ENCODE data around the gene LIF. TPM values are rescaled to one million over a fixed set of nuclear protein-coding genes. Genes with fewer than 3 reads are reported as not detected.

LIF gene
- total RNA-seq, 1 donor from 2014 or later, result 6.9 TPM

DNA sequence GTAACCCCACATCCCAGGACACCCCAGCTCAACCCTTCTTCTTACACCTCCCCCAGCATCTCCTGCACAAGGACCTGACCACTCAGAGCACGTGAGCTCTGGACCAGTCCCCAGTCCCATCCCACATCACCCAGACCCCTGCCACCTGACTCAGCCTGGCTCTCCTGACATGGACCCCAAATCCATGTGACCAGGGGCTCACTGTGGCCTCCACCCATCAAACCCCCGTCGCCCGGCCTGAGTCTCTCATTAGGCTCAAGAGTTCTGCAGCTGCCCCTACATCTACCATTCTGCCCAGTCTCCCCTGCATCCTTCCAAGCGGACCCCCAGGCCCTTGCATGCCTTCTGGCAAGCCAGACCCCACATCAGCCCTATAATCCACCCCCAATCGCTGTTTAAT, 1.9 kb upstream of the LIF start:
- Histone ChIP-seq H3K27me3 (peaks cover 11% of the 10 kb centered on the region), H3K4me3 (no peak overlapping the region), H3K9me3 (no peaks in the 10 kb centered on the region), H3K4me1 (peaks cover 27% of the 10 kb centered on the region), H3K36me3 (no peaks in the 10 kb centered on the region), H3K27ac (no peak overlapping the region)
- no peak for DNase-seq
- ATAC-seq, result no peak
- intact Hi-C loops (cut with DNase I), result no loop called here
- TF ChIP-seq, protein P1, sequence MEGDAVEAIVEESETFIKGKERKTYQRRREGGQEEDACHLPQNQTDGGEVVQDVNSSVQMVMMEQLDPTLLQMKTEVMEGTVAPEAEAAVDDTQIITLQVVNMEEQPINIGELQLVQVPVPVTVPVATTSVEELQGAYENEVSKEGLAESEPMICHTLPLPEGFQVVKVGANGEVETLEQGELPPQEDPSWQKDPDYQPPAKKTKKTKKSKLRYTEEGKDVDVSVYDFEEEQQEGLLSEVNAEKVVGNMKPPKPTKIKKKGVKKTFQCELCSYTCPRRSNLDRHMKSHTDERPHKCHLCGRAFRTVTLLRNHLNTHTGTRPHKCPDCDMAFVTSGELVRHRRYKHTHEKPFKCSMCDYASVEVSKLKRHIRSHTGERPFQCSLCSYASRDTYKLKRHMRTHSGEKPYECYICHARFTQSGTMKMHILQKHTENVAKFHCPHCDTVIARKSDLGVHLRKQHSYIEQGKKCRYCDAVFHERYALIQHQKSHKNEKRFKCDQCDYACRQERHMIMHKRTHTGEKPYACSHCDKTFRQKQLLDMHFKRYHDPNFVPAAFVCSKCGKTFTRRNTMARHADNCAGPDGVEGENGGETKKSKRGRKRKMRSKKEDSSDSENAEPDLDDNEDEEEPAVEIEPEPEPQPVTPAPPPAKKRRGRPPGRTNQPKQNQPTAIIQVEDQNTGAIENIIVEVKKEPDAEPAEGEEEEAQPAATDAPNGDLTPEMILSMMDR (IDR thresholded peaks at IDR 0.05), result no peak

DNA sequence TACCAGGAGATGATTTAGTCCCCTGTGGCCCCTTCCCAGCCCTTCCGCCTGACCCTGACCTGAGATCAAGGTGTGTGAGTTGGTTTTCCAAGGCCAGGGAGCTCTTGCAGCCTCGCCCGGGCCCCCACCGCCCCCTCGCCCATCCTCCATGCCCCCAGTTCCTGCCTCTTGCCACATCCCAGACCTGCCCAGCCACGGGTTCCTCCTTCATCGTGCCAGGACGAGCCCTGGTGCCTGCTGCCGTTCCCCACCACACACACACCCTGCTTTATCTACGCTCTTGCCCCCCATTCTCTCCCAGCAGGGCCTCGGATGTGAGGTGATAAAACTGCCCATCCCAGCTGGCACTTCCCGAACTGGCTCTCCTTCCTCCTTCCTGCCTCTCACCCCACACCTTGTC, 1.4 kb upstream of the LIF start:
- intact Hi-C loops (cut with DNase I), result no loop called here
- DNase-seq, result no peak

DNA sequence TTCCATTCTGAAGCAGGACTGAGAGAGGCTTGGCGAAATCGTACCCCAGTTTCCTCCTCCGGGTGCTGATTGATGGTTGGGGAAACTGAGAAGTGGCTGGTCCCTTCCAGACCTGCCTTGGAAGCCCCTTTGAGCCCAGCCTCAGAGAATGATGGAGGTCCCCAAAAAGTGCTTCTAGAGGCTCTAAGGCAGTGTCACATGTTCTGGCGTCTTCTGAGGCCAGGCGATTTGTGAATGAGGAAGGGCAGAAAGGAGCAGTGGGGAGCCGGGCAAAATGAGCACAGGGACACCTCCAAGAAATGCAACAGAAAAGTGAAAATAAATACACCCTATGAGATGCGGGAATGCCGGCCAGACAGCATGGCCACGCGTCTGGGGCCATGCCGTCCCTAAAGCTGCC, 1.0 kb upstream of the LIF start:
- peaks cover 11% of the 10 kb centered on the region for H3K27me3 ChIP-seq
- H3K36me3 ChIP-seq, result no peaks in the 10 kb centered on the region
- no peaks in the 10 kb centered on the region for H3K9me3 ChIP-seq
- ATAC-seq (no peak), DNase-seq (no peak)
- intact Hi-C loops (cut with DNase I), result no loop called here
- TF ChIP-seq, protein P1 (IDR thresholded peaks at IDR 0.05), result no peak
- no peak overlapping the region for H3K27ac ChIP-seq
- H3K4me1 ChIP-seq, result peaks cover 18% of the 10 kb centered on the region
- H3K4me3 ChIP-seq, result no peak overlapping the region

More for the DNA sequence above, 1.4 kb upstream of the LIF start:
- no peak overlapping the region for H3K4me3 ChIP-seq
- H3K36me3 ChIP-seq, result no peaks in the 10 kb centered on the region
- no peaks in the 10 kb centered on the region for H3K9me3 ChIP-seq
- ATAC-seq, result no peak
- peaks cover 22% of the 10 kb centered on the region for H3K4me1 ChIP-seq
- H3K27me3 ChIP-seq, result peaks cover 11% of the 10 kb centered on the region
- H3K27ac ChIP-seq, result no peak overlapping the region
- TF ChIP-seq, protein P1 (IDR thresholded peaks at IDR 0.05), result no peak

DNA sequence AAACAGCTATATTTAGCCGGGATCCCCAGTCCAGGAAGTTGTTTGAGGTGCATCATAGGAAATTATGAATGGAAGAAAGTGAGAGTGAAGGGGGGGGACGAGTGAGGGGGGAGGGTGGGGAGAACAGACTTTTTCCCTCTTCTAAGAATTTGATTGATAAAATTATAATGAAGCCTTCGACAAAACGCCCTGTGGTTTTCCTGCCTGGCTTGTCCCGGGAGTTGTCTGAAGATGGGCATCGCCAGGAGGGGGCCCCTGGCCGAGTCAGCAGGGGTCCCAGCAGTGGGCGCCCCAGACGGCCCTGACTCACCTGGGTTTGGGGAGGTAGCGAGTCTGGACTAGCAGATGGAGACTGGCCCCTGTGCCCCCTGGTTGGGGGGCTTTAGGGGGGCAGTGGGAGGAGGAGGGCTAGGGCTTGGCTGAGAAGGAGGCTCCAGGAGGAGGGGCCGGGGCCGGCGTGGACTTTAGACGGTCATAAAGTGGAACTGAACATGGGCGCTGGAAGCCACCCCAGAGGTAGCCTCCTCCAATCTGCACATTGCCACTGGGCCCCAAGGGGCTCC, 336 bp upstream of the LIF start:
- Histone ChIP-seq H3K27ac (peak overlapping the region; percentile 42), H3K9me3 (no peaks in the 10 kb centered on the region), H3K27me3 (peaks cover 11% of the 10 kb centered on the region), H3K4me3 (peak overlapping the region; percentile 54), H3K36me3 (no peaks in the 10 kb centered on the region), H3K4me1 (peaks cover 16% of the 10 kb centered on the region)
- ATAC-seq, result no peak
- intact Hi-C loops (cut with DNase I), result no loop called here
- no peak for DNase-seq
- TF ChIP-seq, protein P1 (IDR thresholded peaks at IDR 0.05), result no peak

DNA sequence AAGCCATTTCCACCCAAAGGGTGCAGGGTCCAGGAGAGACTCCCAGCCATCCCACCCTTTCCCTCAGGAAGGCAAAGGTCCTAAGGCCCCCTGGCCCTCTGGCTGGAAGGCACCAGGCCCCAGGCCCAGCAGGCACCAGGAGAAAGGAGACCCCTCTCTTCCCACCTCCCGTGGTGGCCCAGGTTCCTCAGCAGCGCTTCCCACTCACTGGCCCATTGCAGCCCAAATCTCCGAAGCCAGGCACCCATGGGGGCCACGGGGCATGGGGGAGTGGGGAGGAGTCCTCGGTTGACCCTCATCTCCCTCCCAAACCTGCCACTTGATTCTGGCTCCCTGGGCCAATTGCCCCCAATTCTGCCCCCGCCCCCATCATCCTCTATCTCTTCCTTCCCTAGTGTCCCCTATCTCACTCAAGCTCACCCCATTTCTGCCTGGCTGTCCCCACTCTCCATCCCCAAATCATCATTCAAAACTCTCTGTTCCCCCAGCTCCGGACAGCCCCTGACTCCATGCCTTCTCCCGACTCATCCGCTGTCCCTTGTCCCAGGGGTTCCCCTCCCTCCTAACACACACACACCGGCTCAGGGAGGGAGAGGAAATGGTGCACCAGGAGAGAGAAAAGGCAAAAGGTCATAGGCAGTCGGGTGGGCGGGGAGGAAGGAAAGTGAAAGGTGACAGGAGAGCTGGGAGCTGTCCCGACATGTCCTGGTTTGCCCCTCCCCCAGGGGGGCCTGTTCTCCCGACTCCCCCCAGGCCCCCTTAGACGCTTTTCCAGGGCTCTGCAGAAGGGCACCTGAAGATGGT, 1.2 kb downstream of the LIF start:
- intact Hi-C loops (cut with DNase I), result no loop called here
- H3K9me3 ChIP-seq, result no peaks in the 10 kb centered on the region
- peak overlapping the region; percentile 42 for H3K27ac ChIP-seq
- H3K4me3 ChIP-seq, result peak overlapping the region; percentile 54
- TF ChIP-seq, protein P1 (IDR thresholded peaks at IDR 0.05), result no peak
- H3K36me3 ChIP-seq, result no peaks in the 10 kb centered on the region
- peaks cover 11% of the 10 kb centered on the region for H3K27me3 ChIP-seq
- ATAC-seq (peak; percentile 4), DNase-seq (no peak)
- H3K4me1 ChIP-seq, result peaks cover 16% of the 10 kb centered on the region
